ENCODE data around the gene AQP2.

- no peak for TF ChIP-seq EZH2 (IDR thresholded peaks at IDR 0.05; ENCODE audit: borderline replicate concordance, low read length)
- no peak for TF ChIP-seq CTCF (IDR thresholded peaks at IDR 0.05; ENCODE audit: low read length)
These were observed 40.7 kb upstream of the AQP2 start for GRCh38 chr12:49909826-49910225.

Data from OCI-LY1 (cell line).